HG03442 (cell line): ENCODE data around the gene BNIPL.

Experiments used
- ATAC-seq: cut with Tn5 transposase; IDR thresholded peaks from one replicate; pipeline ENCODE4 v1.9.1; 2021; ENCODE audit warnings: mild to moderate bottlenecking, moderate library complexity; ENCODE audit not compliant: unreplicated experiment

BNIPL gene

DNA sequence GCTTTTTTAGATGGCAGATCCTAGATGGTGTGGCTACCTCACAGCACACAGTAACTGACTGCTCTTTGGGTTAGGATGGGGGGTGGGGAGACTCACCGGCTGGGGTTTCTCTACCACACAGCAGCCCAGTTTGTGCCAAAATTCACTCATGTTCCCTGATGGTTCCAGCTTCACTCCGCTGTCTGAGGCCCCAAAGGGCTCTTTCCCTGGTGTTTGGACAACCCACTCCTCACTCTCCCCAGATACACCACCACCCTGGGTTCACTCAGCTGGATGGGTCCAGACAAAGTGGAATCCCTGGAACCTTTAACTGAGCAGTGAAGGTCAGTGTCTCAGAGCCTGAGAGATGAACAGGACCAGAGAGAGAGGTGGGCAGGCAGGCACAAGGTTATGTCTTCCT, 19.2 kb downstream of the BNIPL start:
- no peak for ATAC-seq

DNA sequence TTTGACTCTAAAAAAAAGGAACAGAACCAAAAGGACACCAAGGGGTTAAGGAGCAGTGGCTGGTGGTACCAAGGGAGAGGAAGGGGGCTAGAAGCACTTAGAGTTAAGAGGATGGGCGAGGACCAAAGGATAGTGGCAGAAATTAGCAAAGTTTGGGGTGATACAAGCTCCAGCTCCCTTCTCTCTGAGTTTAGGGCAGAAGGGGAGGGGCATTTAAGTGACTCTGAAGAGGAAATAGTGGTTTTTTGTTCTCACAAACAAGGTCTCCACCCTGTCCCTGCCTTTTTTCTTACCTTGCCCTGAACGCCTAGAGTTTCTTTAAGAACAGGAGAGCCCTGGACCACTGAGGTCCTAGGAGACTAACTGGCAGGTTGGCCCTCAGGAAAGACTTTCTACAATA, 19.8 kb downstream of the BNIPL start:
- ATAC-seq: no peak

DNA sequence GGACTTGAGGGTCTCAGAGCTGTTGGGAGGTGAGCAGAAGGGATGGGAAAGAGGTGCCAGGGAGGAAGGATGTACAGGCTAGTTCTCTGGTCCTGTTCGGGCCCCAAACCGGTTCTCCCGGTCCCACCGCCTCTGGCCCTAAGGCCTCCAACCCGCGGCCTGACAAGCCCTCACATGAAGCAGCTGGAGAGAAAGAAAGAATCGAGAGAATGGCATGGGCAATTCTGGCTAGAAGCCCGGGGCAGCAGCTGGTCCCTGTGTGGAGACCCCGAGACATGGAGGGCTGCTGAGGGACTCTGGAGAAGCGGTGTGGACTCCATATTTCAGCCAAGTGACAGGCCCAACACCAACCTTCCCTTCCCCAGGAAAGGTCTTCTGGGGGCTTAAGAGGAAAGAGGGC, 22.3 kb downstream of the BNIPL start:
- ATAC-seq: no peak

DNA sequence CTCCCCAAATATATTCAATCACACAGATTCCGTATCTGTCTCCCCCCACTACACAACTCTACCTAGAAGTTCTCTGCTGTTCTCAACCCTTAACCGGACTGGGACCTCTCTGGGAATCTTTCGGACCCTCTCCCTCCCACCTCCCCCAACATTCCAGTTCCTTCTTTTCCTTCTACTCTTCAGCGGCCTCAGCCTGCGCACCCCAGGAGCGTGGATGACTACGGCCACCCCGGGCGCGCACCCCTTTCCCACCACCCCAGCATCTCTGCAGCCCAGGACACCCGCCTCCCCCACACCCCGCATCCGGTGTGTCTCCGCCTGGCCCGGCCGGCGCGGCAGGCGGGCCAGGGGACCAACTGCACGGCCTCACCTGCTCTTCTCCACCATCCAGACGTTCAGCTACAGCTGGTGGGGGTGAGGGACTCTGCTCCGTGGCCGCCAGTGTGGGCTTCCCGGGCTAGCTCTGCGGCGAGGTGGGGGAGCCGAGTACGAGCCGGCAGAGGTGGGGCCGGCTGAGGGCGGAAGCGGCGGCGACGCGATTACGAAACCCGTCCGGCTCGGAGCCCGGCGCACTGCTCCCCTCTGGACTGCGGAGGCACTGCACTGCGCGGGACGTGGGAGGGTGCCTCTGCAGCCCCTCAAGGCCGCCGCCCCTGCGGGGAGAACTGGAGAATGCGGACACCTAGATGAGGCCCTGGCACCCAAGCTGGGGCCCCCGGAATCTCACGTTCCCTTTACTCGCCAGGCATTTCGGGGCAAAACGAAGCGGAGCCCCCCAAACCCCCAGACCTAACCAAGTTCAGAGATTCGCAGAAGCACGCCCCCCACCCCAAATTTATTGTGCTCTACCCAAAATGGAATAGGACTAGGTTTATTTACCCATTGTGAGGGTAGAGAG, 23.0 kb downstream of the BNIPL start, which contains the start of gene CDC42SE1:
Gene CDC42SE1, minus strand, starts transcription at position 514 of the 898 bp plus-strand sequence. CDS start 3,892 bp downstream, outside the sequence.
- ATAC-seq: peak; percentile 67

DNA sequence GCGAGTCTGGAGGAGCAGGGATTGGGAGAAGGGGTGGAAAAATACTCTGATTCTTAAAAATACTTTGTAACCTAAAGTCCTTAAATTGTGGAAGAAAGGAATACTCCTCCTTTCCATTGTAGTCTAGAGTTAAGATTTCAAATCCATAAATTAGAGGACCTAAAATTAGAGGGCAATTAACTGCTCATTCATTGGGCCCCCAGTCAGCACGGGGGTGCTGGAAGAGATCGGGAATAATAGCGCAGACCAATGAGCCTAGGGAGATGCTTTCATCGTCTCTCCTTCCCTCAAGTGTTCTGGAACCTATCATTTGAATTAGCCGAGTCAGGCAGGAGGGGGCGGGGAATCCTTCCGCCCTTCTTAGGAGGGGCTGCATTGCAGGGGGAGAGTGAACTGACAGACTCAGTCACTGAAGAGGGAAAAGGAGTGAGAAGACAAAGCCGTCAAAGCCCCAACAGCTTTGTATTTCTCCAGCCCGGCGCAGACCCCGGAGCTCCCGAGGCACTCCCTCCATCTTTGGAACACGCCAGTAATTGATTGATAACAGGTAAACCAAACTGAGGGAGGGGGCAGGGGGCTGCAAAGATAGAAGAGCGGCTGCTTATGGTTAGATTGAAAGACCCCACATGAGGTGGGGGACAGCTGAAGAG, 23.7 kb downstream of the BNIPL start, which contains the start of gene MLLT11:
Gene MLLT11, plus strand, starts transcription at position 391 of the 650 bp plus-strand sequence. CDS start 6,828 bp downstream, outside the sequence.
- ATAC-seq: no peak

DNA sequence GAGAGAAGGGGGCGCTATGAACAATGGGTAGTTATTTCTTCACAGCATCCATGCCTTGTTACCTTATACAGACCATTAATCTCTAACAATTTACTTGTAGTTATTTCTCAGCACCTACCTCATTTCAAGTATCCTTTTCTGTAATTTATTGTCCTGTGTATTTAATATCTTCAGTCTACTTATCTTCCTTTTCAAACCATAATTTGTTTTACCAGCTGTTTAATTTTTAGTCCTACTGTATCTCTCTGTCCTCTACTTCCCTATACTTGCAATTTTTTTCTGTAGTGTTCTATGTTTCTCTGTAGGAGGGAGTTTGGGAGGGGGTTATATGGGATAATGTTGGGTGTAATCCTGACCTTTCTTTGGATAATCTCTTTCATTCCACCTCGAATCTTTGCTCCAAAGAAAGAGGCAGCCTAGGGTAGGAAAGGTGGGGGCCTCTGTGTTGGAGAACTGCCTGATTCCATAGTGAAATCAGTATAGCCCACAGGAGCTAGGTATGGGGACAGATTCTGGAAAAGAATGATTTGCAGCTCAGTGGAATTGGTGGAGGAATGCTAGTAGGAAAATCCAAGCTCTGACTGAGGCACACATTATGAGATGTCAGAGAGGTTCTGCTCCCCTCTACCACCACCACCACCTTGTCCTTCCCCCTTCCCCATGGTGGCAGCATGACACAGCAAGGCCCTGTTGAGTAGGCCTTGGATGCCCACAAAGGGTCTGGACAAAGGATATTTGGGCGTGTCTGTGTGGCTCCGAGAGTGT, 24.5 kb downstream of the BNIPL start:
- no peak for ATAC-seq

DNA sequence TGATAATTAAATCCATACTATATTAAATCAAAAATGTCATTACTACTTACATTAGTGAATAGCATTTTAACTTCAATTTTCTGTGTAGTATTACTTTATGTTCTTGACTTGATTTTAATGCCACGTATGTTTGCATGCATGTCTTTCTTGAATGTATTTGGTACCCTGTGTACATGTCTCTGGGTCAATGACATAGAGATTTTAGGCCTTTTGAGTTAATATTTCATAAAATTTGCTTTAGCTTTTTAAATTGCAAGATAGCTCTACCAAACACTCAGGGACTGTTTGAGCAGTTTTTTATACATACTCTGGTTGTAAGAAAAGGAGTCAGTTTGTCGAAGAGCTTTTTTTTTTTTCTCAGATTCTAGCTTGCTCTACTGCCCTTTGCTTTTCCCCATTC, 25.3 kb downstream of the BNIPL start:
- ATAC-seq: no peak

DNA sequence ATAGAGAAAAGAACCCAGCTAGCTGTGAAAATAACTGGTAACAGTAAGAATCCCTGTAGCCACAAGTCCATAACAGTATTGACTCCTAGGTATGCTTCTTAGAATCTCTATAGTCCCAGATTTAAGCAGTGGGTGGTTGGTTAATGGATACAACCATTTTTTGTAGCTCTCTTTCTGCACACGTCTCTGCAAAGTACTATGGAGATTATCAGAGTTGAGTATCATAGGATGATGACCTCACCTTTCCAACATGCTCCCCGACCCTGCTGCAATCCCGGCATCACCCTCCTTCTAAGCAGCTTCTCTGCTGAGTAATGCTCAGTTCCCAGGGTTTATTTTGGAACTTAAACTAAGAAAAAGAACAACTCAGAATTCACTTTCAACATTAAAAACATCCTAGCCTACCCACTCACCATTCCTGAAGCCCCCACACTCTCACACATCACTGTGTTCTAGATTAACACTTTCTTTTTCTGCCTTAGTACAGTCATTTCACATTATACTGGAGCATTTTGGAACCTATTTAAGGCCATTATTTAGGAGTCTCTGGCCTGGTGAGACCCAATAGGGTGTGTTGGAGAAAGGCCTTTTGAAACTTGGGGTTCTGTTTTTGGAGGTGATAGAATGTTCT, 26.5 kb downstream of the BNIPL start:
- no peak for ATAC-seq

DNA sequence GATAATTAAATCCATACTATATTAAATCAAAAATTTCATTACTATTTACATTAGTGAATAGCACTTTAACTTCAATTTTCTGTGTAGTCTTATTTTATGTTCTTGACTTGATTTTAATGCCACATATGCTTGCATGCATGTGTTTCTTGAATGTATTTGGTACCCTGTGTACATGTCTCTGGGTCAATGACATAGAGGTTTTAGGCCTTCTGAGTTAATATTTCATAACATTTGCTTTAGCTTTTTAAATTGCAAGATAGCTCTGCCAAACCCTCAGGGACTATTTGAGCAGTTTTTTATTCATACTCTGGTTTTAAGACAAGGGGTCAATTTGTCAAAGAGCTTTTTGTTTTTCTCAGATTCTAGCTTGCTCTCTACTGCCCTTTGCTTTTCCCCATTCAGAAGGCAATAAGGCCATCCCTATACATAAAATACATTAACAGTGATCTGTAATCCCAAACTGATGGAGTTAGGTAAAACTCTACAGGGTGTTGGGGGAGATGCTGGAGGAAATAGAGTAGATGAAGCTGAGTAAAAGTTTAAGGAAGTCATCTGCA, 28.8 kb downstream of the BNIPL start:
- no peak for ATAC-seq

DNA sequence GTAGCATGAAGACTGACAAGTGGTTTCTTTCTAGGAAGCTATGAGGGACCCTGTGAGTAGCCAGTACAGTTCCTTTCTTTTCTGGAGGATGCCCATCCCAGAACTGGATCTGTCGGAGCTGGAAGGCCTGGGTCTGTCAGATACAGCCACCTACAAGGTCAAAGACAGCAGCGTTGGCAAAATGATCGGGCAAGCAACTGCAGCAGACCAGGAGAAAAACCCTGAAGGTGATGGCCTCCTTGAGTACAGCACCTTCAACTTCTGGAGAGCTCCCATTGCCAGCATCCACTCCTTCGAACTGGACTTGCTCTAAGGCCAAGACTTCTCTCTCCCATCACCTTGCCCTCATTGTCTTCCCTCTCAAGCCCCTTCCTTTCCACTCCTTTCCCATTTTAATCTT, 30.8 kb downstream of the BNIPL start:
- ATAC-seq: no peak

DNA sequence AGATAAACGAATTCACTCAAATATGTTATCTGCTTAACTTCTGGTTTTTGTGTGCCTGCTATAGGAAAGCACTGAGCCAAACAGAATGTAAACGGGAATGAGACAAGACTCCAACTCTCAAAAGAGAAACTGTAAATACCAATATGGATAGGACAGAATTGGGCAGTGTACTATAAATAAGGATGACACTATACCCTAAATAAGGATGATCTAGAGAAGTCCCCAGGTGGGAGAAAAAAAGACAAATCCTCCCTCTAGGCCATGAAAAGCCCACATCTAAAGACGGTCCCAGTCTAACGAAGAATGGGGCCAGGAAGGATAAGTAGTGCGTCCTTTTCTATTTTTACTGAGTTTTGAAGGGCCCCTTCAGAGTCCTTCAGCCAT, 32.7 kb downstream of the BNIPL start:
- no peak for ATAC-seq

DNA sequence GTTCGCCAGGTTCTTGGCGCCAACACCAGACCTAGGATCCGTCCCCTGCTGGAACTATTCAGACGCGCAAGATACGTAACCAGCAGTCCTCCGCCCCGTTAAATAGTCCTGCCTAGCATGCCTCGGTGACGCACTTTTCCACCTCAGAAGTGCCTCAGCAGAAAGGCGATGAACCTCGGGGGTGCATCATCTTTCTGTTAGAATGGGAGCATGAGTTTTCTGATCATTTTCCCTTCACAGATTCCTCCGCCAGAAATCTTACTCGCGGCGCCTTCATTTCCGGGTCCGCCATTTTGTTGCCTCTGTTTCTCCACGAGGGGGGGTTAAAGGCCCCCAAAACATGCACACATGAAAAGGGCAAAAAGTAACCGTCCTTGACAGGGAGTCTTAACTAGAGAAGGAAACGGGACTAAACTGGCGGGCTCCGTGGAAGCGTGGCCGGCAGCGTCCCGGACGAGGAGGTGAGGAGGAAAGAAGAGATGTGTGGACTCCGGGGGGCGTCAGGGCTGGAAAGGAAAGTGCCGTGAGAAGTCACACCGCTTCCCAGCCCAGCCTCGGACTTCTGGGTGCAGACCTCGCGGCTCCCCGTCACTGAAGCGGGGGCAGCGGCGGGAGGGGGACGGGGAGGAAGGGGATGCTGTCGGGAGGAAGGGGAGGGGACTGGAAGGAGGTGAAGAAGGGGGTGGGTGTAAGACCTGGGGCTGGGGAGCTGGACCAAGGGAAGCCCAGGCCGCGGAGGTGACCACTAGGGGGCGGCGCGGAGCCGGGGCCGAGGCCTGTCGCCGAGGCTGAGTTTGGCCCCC, 34.3 kb downstream of the BNIPL start, which contains the start of gene GABPB2:
Gene GABPB2, plus strand, starts transcription at position 288 of the 803 bp plus-strand sequence. CDS start 17,429 bp downstream, outside the sequence.
- peak; percentile 81 for ATAC-seq

DNA sequence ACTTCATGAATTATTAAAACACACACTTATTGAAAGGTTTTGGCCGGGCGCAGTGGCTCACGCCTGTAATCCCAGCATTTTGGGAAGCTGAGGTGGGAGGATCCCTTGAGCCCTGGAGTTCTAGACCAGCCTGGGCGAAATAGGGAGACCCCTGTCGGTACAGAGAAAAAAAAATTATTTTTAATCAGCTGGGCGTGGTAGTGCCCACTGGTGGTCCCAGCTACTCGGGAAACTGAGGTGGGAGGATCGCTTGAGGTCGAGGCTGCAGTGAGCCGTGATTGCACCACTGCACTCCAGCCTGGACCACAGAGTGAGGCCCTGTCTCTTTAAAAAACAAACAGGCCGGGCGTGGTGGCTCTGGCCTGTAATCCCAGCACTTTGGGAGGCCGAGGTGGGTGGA, 35.8 kb downstream of the BNIPL start:
- no peak for ATAC-seq

DNA sequence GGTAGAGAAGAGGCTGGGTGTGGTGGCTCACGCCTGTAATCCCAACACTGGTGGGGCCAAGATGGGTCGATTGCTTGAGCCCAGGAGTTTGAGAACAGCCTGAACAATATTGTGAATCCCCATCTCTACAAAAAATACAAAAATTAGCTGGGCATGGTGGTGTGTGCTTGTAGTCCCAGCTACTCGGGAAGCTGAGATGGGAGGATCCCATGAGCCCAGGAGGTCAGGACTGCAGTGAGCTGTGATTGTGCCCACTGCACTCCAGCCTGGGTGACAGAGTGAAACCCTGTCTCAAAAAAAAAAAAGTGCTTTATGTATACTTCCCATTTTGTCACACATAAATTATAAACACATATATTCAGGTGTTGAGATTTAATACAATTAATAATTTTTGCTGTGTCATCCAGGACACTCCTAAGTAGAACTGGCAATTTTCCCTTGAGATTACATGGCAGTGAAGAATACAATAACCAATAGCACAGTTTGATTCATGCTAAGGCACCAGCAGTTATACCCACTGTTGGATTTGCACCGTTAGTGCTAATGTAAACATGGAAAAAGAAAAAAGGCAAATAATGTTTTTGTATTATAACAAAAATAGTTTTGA, 49.7 kb downstream of the BNIPL start:
- ATAC-seq: no peak
